ENCODE results near the gene CASK.

DNA sequence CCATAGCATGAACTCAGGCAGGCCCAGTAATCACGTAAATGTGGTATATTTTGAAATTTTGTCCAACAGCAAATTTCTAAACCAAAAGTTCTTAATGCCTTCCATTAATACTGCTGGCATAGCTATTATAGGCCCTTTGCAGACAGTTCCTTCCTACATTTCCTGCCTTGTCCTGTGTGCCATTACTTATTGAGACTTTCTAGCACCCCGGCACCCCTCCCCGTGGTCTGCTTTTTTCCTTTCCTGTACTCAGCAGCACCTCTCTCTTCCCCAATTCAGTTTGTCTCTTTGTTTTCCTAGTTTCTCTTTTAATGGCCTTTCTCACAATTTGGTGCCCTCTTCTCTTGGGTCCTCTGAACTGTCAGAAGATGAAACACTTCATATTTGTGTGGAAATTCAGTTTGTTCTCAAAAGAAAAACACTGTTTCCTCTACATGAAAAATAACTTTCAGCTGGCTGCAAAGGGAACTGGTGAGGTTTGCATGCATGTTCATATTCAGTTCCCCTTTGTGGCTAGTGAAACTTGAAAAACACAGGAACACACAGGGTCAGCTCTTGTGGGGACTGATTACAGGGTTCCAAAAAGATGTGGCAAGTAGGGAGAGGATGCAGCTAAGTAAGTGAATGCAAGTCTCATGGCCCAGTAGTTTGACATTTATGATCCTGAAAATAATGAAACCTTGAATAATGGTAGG, 217.5 kb downstream of the CASK start:
- TF ChIP-seq, protein P1, sequence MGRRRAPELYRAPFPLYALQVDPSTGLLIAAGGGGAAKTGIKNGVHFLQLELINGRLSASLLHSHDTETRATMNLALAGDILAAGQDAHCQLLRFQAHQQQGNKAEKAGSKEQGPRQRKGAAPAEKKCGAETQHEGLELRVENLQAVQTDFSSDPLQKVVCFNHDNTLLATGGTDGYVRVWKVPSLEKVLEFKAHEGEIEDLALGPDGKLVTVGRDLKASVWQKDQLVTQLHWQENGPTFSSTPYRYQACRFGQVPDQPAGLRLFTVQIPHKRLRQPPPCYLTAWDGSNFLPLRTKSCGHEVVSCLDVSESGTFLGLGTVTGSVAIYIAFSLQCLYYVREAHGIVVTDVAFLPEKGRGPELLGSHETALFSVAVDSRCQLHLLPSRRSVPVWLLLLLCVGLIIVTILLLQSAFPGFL (CRISPR knock-in tag; IDR thresholded peaks at IDR 0.05) = no peak
- no peak for TF ChIP-seq ZSCAN29 (IDR thresholded peaks at IDR 0.05)
- TF ChIP-seq ZKSCAN1 (IDR thresholded peaks at IDR 0.05; ENCODE audit: low read depth, low read length) = no peak
- TF ChIP-seq CEBPB (tag; IDR thresholded peaks at IDR 0.05) = no peak
- TF ChIP-seq, protein P2, sequence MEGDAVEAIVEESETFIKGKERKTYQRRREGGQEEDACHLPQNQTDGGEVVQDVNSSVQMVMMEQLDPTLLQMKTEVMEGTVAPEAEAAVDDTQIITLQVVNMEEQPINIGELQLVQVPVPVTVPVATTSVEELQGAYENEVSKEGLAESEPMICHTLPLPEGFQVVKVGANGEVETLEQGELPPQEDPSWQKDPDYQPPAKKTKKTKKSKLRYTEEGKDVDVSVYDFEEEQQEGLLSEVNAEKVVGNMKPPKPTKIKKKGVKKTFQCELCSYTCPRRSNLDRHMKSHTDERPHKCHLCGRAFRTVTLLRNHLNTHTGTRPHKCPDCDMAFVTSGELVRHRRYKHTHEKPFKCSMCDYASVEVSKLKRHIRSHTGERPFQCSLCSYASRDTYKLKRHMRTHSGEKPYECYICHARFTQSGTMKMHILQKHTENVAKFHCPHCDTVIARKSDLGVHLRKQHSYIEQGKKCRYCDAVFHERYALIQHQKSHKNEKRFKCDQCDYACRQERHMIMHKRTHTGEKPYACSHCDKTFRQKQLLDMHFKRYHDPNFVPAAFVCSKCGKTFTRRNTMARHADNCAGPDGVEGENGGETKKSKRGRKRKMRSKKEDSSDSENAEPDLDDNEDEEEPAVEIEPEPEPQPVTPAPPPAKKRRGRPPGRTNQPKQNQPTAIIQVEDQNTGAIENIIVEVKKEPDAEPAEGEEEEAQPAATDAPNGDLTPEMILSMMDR (IDR thresholded peaks at IDR 0.05 in 2 of 3, conservative IDR thresholded peaks at IDR 0.05 in 1 of 3; ENCODE audit: insufficient read depth in 2 of 3, low read depth in 1 of 3, low read length in 3 of 3) = no peak
- TF ChIP-seq, protein P3, sequence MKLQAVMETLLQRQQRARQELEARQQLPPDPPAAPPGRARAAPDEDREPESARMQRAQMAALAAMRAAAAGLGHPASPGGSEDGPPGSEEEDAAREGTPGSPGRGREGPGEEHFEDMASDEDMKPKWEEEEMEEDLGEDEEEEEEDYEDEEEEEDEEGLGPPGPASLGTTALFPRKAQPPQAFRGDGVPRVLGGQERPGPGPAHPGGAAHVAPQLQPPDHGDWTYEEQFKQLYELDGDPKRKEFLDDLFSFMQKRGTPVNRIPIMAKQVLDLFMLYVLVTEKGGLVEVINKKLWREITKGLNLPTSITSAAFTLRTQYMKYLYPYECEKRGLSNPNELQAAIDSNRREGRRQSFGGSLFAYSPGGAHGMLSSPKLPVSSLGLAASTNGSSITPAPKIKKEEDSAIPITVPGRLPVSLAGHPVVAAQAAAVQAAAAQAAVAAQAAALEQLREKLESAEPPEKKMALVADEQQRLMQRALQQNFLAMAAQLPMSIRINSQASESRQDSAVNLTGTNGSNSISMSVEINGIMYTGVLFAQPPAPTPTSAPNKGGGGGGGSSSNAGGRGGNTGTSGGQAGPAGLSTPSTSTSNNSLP (IDR thresholded peaks at IDR 0.05; ENCODE audit: borderline replicate concordance, low read depth, low read length) = no peak
- no peak for TF ChIP-seq JUND (IDR thresholded peaks at IDR 0.05; ENCODE audit: borderline replicate concordance, low read depth, low read length)
- no peak for TF ChIP-seq JUND (tag; IDR thresholded peaks at IDR 0.05; ENCODE audit: borderline replicate concordance, low read depth, low read length)
- no peak for TF ChIP-seq ZNF224 (CRISPR knock-in tag; IDR thresholded peaks at IDR 0.05)
- TF ChIP-seq ZNF23 (CRISPR knock-in tag; IDR thresholded peaks at IDR 0.05) = no peak
- TF ChIP-seq, protein P4, sequence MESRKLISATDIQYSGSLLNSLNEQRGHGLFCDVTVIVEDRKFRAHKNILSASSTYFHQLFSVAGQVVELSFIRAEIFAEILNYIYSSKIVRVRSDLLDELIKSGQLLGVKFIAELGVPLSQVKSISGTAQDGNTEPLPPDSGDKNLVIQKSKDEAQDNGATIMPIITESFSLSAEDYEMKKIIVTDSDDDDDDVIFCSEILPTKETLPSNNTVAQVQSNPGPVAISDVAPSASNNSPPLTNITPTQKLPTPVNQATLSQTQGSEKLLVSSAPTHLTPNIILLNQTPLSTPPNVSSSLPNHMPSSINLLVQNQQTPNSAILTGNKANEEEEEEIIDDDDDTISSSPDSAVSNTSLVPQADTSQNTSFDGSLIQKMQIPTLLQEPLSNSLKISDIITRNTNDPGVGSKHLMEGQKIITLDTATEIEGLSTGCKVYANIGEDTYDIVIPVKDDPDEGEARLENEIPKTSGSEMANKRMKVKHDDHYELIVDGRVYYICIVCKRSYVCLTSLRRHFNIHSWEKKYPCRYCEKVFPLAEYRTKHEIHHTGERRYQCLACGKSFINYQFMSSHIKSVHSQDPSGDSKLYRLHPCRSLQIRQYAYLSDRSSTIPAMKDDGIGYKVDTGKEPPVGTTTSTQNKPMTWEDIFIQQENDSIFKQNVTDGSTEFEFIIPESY (CRISPR knock-in tag; IDR thresholded peaks at IDR 0.05) = no peak
- TF ChIP-seq, protein P5, sequence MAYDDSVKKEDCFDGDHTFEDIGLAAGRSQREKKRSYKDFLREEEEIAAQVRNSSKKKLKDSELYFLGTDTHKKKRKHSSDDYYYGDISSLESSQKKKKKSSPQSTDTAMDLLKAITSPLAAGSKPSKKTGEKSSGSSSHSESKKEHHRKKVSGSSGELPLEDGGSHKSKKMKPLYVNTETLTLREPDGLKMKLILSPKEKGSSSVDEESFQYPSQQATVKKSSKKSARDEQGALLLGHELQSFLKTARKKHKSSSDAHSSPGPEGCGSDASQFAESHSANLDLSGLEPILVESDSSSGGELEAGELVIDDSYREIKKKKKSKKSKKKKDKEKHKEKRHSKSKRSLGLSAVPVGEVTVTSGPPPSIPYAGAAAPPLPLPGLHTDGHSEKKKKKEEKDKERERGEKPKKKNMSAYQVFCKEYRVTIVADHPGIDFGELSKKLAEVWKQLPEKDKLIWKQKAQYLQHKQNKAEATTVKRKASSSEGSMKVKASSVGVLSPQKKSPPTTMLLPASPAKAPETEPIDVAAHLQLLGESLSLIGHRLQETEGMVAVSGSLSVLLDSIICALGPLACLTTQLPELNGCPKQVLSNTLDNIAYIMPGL (CRISPR knock-in tag; IDR thresholded peaks at IDR 0.05) = no peak
- TF ChIP-seq SMAD1 (IDR thresholded peaks at IDR 0.05; ENCODE audit: low read depth, low read length, partially characterized antibody) = no peak
- no peak for TF ChIP-seq POLR2A (conservative IDR thresholded peaks at IDR 0.05)
